NCI-H1417 (cell line): Measurements from ENCODE around the gene APOL1.
A peak's percentile ranks its signal among the peaks of the same experiment; 100 is the strongest.
"Not testable (repeated sequence)": the region's sequence is repeated elsewhere in the genome, so short reads cannot be mapped to it uniquely, and the experiment has no call there.

Experiments
- DNase-seq, 3 experiments: peaks; one replicate each; lab custom pipeline; 2025; lab: John Stamatoyannopoulos, UW

APOL1 gene

DNA sequence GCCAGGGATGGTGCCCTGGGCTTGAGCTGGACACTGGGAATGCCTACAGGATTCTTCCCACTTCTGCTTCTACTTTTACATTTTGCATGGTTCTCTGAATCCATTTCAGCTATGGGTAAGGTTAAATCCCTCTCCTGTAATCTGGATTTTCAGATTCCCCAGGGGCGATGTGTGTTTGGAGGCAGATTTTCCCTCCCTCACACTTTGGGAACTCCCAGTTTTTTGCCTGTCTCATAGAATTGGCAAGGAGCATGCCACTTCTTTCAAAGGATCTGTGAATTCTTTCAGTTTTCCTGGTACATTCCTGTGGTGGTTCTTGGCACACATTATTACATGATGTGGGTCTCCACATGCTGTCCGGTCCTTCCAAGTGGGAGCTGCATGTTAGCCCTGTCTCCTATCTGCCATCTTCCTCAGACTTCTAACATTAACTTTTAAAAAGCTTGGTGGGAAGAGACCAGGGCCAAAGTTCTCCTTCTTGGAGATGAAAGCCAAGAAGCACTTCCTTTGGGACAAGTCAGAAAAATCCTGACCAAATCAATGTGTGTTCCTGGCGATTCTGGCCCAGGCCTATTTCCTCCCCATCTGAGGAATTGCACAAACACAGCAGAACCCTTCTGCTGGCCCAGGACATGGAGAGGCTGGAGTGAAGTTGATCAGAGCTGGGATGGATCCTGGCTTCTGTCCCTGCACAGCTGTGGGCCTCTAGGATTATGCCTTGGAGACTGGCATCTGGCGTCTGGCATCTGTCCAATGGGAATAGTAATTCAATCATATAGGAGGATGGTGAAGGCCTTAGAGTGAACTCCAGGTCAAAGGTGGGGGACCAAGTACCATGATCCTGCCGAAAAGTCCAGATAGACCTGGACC is 8.2 kb upstream of the APOL1 start:
- DNase-seq, result no peak

- DNase-seq, result no peak
Observed at GRCh38 chr22:36245805-36246356, 7.1 kb upstream of the APOL1 start.

GRCh38 chr22:36246718-36247117 is 6.2 kb upstream of the APOL1 start:
- no peak for DNase-seq

DNA sequence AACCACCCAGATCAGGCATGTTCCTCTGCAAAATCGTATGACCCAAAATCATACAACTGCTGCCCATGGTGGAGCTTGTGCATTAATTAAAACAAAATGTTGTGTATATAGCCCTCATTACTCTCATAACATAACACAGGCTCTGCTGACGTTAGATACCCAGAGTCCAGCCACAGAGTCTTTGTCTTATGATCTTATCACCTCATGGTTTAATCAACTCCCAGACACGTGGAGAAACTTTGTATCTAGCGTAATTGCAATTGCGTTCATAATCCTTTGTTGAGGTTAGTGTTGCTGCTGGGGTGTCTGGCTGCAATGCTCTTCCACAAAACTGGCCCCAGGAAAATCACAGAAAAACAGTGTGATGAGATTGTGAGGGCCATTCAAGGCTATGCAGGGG is 5.0 kb upstream of the APOL1 start:
- no peak for DNase-seq

DNA sequence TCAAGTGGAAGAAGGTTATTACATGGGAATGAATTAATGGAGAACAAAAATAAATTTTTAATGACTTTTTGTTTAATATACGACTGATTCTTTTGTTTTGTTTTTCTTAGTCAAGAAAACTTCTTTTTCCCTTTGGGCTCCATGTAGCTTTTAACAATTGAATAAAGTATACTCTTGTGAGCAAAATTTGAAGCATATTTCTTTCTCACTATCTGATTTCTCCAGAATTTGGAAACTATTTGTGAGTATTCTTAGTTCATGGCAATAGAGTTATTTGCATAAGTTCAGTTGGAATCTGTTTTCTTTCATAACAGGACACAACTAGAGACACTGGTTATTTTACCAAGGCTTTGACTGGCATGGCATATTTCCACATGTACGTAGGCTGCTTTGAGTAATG is 3.8 kb upstream of the APOL1 start:
- DNase-seq, result no peak

- DNase-seq, result not testable (repeated sequence)
Observed at GRCh38 chr22:36250292-36250960, 2.5 kb upstream of the APOL1 start.

DNA sequence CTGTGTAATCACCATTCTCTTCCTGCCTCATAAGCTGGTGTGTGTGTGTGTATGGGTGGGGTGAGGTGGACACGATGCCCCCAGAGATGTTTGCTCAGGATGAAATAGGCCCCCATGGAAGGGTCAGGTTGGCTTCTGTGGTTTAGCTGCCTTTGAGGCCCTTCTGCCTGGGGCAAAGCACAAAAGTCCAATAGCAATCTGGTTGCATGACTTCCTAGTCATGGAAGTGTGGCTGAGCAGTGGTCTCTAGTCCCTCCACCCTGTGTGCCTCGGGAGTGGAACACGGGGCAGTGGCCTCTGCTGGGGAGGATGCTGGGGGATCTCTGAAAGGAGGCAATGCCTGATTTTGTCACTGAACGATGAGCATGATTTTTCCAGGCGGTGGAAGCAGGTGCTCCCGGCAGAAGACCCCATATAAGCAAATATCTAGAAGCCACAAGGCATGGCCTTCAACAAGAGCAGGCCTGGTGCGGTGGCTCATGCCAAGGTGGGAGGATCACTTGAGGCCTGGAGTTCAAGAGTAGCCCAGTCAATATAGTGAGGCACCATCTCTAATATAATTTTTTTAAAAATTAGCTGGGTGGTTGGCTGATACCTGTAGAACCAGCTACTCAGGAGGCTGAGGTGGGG is 839 bp upstream of the APOL1 start:
- not testable (repeated sequence) for DNase-seq

GRCh38 chr22:36253523-36254490 is 874 bp downstream of the APOL1 start:
- peak in 1 of 3 experiments; percentile 4 for DNase-seq

DNA sequence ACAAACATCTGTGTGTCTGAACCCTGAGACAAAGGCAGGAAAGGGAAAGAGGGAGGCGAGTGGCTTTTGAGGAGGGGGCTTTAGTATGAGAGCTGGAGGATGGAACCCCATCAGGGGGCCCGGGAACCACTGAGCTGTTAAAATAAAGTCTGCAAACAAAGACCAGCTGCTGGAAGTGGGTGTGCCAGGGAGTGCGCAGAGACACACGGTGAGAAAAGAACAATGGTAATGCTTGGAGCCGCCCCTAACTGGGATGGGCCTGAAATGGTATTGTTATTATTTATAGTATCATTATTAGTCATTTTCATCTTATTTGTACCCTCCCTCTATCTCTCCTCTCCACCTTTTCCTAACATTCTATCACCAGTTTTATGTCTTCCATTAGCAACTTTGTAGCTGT is 2.6 kb downstream of the APOL1 start:
- not testable (repeated sequence) for DNase-seq

DNA sequence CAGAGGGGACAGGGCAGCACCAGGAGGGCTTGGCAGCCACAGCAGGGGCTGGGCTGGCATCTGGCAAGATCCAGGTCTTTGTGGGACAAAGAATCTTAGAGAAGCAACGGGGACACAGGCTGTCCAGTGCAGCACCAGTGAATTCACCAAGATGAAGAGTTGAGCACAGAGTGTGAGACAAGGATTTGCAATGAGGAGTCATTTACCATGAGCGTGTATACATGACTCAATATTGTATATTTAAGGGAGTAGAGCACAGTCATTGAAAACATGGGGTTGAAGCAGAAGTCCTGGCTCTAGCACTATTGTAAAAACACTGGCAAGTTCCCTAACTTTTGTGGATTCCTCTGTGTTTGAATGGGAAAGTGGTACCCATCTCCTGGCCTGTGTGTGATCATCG is 3.5 kb downstream of the APOL1 start:
- DNase-seq, result no peak

- DNase-seq, result no peak
Observed at GRCh38 chr22:36257308-36257707, 4.4 kb downstream of the APOL1 start.

GRCh38 chr22:36257948-36258670 is 5.2 kb downstream of the APOL1 start:
- DNase-seq, result peak in 2 of 3 experiments; percentile 5 to 16

- DNase-seq, result peak in 2 of 3 experiments; percentile 10 to 48
Observed at GRCh38 chr22:36258701-36259614, 6.0 kb downstream of the APOL1 start.

DNA sequence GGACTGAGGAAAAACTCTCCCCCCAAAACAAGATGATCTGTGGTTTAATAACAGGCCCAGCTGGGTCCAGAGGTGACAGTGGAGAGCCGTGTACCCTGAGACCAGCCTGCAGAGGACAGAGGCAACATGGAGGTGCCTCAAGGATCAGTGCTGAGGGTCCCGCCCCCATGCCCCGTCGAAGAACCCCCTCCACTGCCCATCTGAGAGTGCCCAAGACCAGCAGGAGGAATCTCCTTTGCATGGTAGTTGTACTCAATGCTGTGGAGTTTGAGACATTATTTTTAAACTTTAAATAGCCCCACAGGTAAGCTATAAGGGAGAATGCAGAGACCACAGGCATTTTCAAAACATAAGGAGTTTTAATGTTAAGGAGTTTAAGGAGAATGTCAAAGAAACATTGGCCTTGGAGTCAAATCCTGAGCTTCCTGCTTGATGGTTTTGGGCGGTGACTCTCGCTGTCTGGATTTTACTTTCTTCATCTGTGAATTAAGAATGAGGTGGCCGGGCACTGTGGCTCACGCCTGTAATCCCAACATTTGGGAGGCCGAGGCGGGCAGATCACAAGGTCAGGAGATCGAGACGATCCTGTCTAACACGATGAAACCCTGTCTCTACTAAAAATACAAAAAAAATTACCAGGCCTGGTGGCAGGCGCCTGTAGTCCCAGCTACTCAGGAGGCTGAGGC is 6.8 kb downstream of the APOL1 start:
- DNase-seq, result no peak

DNA sequence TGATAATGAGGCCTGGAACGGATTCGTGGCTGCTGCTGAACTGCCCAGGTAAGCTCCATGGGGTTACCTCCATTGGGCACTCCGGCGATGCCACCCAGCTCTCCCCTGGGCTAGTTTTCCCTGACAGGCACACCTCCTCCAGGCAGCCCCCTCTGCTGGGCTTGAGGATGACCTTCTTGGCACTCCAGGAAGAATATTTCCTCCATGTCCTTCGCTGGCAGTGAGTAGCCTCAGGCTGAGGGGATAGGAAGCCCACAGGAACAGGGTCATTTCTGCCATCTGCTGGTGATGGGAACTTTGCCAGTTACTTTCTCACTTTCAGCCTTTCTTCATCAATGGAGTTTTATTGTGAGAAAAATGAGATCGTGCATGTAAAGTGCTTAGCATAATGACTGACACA is 8.7 kb downstream of the APOL1 start:
- not testable (repeated sequence) for DNase-seq

- DNase-seq, result not testable (repeated sequence)
Observed at GRCh38 chr22:36262307-36262706, 9.4 kb downstream of the APOL1 start.

DNA sequence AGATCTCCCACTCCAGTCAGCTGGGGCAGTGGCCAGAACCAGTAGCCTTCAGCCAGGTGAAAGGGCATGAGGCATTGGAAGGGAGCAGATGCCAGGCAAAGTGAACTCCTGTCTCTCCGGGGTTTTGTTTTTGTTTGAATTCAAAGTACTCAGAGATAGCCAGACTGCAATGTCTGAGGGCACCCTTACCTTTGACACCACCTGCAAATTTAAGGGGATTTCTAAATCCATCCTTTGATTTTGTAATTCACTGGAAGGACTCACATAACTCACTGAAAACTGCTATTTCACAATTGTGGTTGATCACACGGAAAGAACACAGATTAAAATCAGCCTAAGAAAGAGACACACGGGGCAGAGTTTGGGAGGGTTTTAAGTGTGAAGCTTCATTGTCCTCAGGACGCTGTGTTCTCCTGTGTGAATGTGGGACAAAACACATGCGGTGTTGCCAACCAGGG is 10.3 kb downstream of the APOL1 start:
- not testable (repeated sequence) for DNase-seq

DNA sequence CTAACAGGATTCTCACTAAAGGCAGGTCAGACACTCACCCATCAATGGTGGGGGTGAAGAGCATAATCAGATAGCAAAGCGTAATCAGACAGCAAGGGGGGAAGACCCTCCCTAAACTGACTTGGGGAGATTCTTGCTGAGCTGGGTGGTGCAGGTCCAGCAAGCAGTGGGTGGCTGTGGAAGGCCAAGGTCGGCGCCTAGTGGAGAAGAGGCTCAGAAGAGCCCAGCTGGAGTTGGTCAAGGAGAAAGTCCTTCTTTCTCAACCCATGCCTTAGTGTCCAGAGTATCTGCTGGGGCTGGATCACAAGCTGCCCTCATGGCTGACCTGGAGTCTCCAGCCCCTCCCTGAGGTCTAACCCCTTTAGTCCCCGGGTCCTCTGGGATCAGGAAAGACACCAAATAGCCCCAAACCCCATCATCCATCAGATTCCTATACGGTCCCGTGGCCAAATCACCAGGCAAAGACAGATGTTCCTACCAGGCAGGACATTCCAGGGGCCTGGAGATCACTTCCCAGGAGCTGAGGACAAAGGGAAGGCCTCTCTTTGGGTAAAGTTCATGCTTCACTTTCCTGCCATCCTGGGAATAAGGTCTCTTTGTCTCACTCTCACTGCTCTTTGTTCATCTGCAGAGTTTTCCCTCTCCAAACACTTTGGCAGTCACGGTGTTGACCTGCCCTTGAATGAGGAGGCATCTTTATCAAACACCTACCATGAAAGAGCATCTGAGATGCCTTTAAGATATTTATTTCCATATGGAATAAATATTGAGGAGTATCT is 11.1 kb downstream of the APOL1 start:
- DNase-seq, result not testable (repeated sequence)
